Activated naive CD8-positive, alpha-beta T cell treated with anti-CD3 and anti-CD28 coated beads, Interleukin-2, amount 50 U/mL, for 24 hours (primary cell): Measurements from ENCODE around the gene DOLPP1.
"Not testable (repeated sequence)": the region's sequence is repeated elsewhere in the genome, so short reads cannot be mapped to it uniquely, and the experiment has no call there.

Source experiments
- ATAC-seq: fragments of 150-1000 bp; cut with Tn5 transposase; one replicate; pipeline ENCODE4 v1.10.0; 2021
- DNase-seq: peaks from one replicate; pipeline ENCODE4 v3.0.0; 2021
- H3K27ac Mint-ChIP-seq: one replicate; pipeline ENCODE4 v1.8.0; 2021; ENCODE audit warnings: mild to moderate bottlenecking, mixed read lengths
- H3K27me3 Mint-ChIP-seq: one replicate; pipeline ENCODE4 v1.8.0; 2021; ENCODE audit warnings: mixed read lengths
- H3K36me3 Mint-ChIP-seq: one replicate; pipeline ENCODE4 v1.8.0; 2021; ENCODE audit warnings: low read depth, mixed read lengths
- H3K4me1 Mint-ChIP-seq: one replicate; pipeline ENCODE4 v1.8.0; 2021; ENCODE audit warnings: mixed read lengths
- H3K4me3 Mint-ChIP-seq: one replicate; pipeline ENCODE4 v1.8.0; 2021; ENCODE audit warnings: mild to moderate bottlenecking, moderate library complexity, mixed read lengths
- H3K9me3 Mint-ChIP-seq: one replicate; pipeline ENCODE4 v1.8.0; 2021; ENCODE audit warnings: mixed read lengths

Gene DOLPP1

DNA sequence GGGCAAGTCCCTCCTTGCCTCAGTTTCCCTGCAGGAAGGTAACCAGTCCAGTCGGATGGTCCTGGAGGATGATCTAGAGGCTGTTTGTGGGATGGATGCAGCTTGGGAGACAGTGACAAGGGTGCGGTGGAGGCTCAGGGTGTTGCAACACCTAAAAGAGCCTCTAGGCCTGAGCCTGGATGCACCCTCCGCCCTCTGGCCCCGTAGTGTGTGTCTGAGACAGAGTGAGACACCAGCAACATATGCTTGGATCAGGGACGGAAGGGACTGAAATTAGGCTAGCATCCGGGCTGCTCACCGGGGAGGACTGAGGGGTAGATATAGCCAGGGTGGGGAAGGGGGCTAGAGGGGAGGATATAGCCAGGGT lies 28.6 kb downstream of the DOLPP1 start:
- ATAC-seq = no peak
- DNase-seq = peak; percentile 31
- Mint-ChIP-seq H3K4me1 (peaks cover 33% of the 10 kb centered on the region), H3K36me3 (no peaks in the 10 kb centered on the region), H3K27ac (no peak overlapping the region), H3K27me3 (no peaks in the 10 kb centered on the region), H3K4me3 (peak overlapping the region; percentile 89), H3K9me3 (no peaks in the 10 kb centered on the region)

- Mint-ChIP-seq H3K27ac (no peak overlapping the region), H3K27me3 (no peaks in the 10 kb centered on the region), H3K36me3 (no peaks in the 10 kb centered on the region), H3K4me1 (peaks cover 38% of the 10 kb centered on the region), H3K9me3 (no peaks in the 10 kb centered on the region), H3K4me3 (peak overlapping the region; percentile 89)
- ATAC-seq (no peak), DNase-seq (peak; percentile 14)
Measured at GRCh38 chr9:129109952-129110739, 29.2 kb downstream of the DOLPP1 start.

- Mint-ChIP-seq H3K36me3 (no peaks in the 10 kb centered on the region), H3K4me1 (peaks cover 38% of the 10 kb centered on the region), H3K27me3 (no peaks in the 10 kb centered on the region), H3K27ac (peak within 1 kb of the TSS; percentile 93), H3K4me3 (peak within 1 kb of the TSS; percentile 89), H3K9me3 (no peaks in the 10 kb centered on the region)
- DNase-seq (peak; percentile 98), ATAC-seq (peak; percentile 88)
Measured at GRCh38 chr9:129110740-129111527, 30.0 kb downstream of the DOLPP1 start, which contains the start of the genes CRAT and PTPA. Gene CRAT (minus strand): TSS chr9:129110793. CDS start chr9:129110509, 284 bp downstream. Gene PTPA (plus strand): TSS chr9:129111415. CDS start chr9:129111601, 186 bp downstream.

DNA sequence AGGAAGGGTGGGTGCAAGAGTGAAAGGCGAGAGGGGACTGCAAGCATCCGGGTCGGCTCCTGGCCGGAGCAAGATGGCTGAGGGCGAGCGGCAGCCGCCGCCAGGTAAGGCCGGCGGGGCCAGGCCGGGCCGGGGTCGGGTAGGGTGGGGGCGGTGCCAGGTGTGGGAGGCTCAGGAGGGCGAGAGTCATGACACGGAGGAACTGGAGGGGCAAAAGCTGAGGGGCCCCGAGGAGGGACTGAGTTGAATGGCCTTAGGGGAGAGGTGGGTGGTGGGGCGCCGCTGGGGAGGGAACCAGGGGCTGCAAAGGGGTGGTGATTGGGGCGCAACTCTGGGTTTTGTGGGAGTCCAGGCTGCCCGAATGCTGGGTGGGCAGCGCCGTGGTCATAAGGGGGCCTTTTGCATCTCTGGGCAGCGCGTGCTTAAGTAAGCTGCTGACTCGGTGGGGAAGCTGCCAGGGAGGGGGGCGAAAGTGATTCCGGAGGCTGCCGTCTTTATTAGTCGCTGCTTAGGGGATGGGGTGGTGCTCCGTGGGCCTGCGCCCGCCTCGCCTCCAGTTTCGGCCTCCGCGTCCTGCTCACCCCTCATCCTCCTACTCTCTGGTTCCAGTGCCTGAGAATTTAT lies 30.7 kb downstream of the DOLPP1 start:
- H3K4me3 Mint-ChIP-seq = peak overlapping the region; percentile 89
- ATAC-seq (no peak), DNase-seq (peak; percentile 44)

DNA sequence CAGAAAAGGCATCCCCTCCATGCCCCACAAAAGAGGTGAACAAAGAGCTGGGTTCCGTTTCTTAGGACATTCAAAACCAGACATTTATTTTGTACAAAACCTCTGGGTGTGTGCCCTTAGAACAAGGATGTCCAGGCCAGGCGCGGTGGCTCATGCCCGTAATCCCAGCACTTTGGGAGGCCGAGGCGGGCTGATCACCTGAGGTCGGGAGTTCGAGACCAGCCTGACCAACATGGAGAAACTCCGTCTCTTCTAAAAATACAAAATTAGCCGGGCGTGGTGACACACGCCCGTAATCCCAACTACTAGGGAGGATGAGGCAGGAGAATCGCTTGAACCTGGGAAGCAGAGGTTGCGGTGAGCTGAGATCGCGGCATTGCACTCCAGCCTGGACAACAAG lies 31.6 kb downstream of the DOLPP1 start:
- Mint-ChIP-seq H3K27ac (peak overlapping the region; percentile 93), H3K4me1 (peaks cover 38% of the 10 kb centered on the region), H3K4me3 (peak overlapping the region; percentile 89)
- not testable (repeated sequence) for H3K36me3 Mint-ChIP-seq, H3K27me3 Mint-ChIP-seq, H3K9me3 Mint-ChIP-seq, DNase-seq, ATAC-seq

More for the DNA sequence above, 30.7 kb downstream of the DOLPP1 start:
- peak overlapping the region; percentile 93 for H3K27ac Mint-ChIP-seq
- no peaks in the 10 kb centered on the region for H3K27me3 Mint-ChIP-seq
- H3K4me1 Mint-ChIP-seq = peaks cover 38% of the 10 kb centered on the region
- H3K36me3 Mint-ChIP-seq = no peaks in the 10 kb centered on the region
- H3K9me3 Mint-ChIP-seq = no peaks in the 10 kb centered on the region

- Mint-ChIP-seq H3K9me3 (no peaks in the 10 kb centered on the region), H3K4me1 (peaks cover 38% of the 10 kb centered on the region), H3K36me3 (no peaks in the 10 kb centered on the region), H3K27me3 (no peaks in the 10 kb centered on the region), H3K4me3 (no peak overlapping the region), H3K27ac (no peak overlapping the region)
- DNase-seq (no peak), ATAC-seq (no peak)
Measured at GRCh38 chr9:129113645-129114304, 32.9 kb downstream of the DOLPP1 start.

- no peak overlapping the region for H3K27ac Mint-ChIP-seq
- H3K9me3 Mint-ChIP-seq = no peaks in the 10 kb centered on the region
- DNase-seq = no peak
- ATAC-seq = no peak
- no peak overlapping the region for H3K4me3 Mint-ChIP-seq
- peaks cover 12% of the 10 kb centered on the region for H3K4me1 Mint-ChIP-seq
- peaks cover 9% of the 10 kb centered on the region for H3K36me3 Mint-ChIP-seq
- no peaks in the 10 kb centered on the region for H3K27me3 Mint-ChIP-seq
Measured at GRCh38 chr9:129118799-129119198, 37.9 kb downstream of the DOLPP1 start.

DNA sequence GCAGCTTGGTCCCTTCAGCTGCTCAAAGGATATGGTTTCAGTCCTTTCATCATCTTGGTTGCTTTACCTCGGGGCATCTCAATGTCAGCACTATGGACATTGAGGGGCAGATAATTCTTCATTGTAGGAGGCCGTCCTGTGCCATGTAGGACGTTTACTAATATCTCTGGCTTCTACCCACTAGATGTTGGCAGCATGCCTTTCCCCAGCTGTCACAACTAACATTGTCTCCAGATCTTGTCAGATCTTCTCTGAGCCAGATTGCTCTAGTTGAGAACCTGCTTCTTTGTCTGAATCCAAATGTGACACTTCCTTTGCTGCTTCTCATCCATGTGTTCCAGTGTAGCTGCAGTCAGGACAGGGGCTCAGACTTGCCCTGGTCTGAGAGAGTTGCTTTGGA lies 40.6 kb downstream of the DOLPP1 start:
- H3K27me3 Mint-ChIP-seq = no peaks in the 10 kb centered on the region
- H3K36me3 Mint-ChIP-seq = peaks cover 16% of the 10 kb centered on the region
- H3K9me3 Mint-ChIP-seq = no peaks in the 10 kb centered on the region
- ATAC-seq = no peak
- no peak overlapping the region for H3K4me3 Mint-ChIP-seq
- H3K27ac Mint-ChIP-seq = no peak overlapping the region
- DNase-seq = no peak
- no peaks in the 10 kb centered on the region for H3K4me1 Mint-ChIP-seq

GRCh38 chr9:129122133-129122532 lies 41.2 kb downstream of the DOLPP1 start:
- ATAC-seq = no peak
- Mint-ChIP-seq H3K27ac (no peak overlapping the region), H3K36me3 (peaks cover 16% of the 10 kb centered on the region), H3K4me1 (no peaks in the 10 kb centered on the region), H3K27me3 (no peaks in the 10 kb centered on the region), H3K4me3 (no peak overlapping the region), H3K9me3 (no peaks in the 10 kb centered on the region)
- no peak for DNase-seq

GRCh38 chr9:129122976-129123375 lies 42.1 kb downstream of the DOLPP1 start:
- H3K4me1 Mint-ChIP-seq, ATAC-seq, H3K9me3 Mint-ChIP-seq, DNase-seq, H3K27me3 Mint-ChIP-seq, H3K27ac Mint-ChIP-seq, H3K4me3 Mint-ChIP-seq: not testable (repeated sequence)
- peaks cover 19% of the 10 kb centered on the region for H3K36me3 Mint-ChIP-seq

- ATAC-seq (no peak), DNase-seq (no peak)
- Mint-ChIP-seq H3K9me3 (no peaks in the 10 kb centered on the region), H3K4me3 (no peak overlapping the region), H3K36me3 (peaks cover 23% of the 10 kb centered on the region), H3K27me3 (no peaks in the 10 kb centered on the region), H3K4me1 (no peaks in the 10 kb centered on the region), H3K27ac (no peak overlapping the region)
Measured at GRCh38 chr9:129124506-129125069, 43.7 kb downstream of the DOLPP1 start.

DNA sequence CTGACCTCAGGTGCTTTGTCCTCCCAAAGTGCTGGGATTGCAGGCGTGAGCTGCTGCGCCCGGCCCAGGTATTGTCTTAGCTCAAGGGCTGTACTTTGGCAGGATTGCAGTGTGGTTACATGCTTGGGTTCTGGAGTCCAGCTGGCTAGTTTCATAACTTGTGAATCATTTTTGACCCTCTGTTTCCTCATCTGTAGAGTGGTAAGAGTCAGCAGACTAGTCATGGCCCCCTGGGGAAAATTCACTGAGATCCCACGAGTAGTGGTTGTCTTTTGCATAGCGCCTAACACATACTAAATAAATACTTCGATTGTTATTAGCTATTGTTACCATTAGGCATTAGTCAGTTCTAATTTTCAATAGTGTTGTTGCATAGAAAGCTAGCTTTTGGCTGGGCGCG lies 44.6 kb downstream of the DOLPP1 start:
- Mint-ChIP-seq H3K4me3 (no peak overlapping the region), H3K4me1 (no peaks in the 10 kb centered on the region), H3K27ac (no peak overlapping the region), H3K9me3 (no peaks in the 10 kb centered on the region), H3K27me3 (no peaks in the 10 kb centered on the region), H3K36me3 (peaks cover 25% of the 10 kb centered on the region)
- ATAC-seq (no peak), DNase-seq (no peak)

GRCh38 chr9:129126749-129127618 lies 46.1 kb downstream of the DOLPP1 start:
- Mint-ChIP-seq H3K27ac (no peak overlapping the region), H3K4me1 (peaks cover 5% of the 10 kb centered on the region), H3K4me3 (no peak overlapping the region), H3K9me3 (no peaks in the 10 kb centered on the region), H3K27me3 (no peaks in the 10 kb centered on the region), H3K36me3 (peaks cover 26% of the 10 kb centered on the region)
- ATAC-seq (no peak), DNase-seq (no peak)
